Measurements from ENCODE around the gene C16orf54.
"Not testable (repeated sequence)": the region's sequence is repeated elsewhere in the genome, so short reads cannot be mapped to it uniquely, and the experiment has no call there.

The C16orf54 gene

DNA sequence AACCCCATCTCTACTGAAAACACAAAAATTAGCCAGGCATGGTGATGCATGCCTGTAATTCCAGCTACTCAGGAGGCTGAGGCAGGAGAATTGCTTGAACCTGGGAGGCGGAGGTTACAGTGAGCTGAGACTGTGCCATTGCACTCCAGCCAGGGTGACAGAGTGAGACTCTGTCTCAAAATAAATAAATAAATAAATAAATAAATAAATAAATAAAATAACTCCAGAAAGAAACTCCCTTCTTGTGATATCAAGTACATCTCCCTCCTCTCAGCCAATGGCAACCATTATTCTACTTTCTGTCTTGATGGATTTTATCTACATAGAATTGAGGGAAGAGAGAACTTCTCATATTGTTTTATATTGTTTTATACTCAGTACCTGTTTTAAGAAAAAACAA is 38.6 kb downstream of the C16orf54 start:
- not testable (repeated sequence) for DNase-seq

DNA sequence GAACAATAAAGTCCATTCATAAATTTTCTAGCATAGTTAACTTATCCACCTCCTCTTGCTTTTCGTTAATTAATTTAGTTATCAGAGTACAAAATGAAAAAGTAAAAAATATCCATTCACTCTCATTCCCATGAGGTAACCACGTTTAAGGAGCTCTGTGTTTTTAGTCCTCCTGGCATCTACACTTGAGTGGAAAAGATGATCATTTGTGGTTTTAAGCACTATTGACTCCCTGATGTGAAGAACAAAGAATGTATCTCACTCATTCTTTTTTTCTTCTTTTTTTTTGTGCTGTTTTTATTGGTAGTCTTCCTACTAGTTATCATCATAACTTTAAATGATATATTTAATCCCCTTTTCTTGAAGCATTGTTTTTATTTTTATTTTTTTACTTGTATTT is 40.8 kb downstream of the C16orf54 start:
- DNase-seq = no peak

DNA sequence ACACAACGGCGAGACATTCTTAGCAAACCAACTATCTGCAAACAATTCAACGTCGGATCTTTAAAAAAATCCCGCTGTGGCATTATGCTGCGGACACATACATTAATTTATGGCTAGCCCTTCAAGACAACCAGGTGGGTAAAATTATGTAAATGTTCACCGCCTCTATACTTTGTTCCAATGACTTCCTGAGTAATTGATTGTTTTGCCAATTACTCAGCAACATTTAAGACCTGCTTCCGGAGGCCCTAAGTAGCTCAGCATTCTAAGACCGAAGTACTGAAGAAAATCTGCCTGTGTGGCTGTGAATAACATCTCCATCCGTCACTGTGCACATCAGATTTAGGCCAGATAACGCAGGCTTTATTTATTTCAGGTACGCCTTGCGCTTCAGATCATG is 43.5 kb downstream of the C16orf54 start:
- DNase-seq = no peak

DNA sequence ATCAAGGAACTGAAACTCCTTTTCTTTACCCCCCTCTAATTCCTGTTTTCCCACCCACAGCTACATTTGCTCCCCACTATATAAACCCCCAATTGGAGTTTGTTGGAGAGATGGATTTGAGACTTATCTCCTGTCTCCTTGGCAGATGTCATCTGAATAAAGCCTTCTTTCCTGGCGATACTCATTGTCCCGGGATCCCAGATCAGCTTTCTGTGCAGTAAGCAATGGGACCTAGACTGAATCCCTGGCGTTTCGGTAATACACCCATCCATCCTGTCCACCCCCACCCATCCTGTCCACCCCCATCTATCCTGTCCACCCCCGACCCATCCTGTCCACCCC is 44.6 kb downstream of the C16orf54 start:
- DNase-seq = no peak

GRCh38 chr16:29700253-29700987 is 45.4 kb downstream of the C16orf54 start:
- DNase-seq = peak; percentile 8 to 37

DNA sequence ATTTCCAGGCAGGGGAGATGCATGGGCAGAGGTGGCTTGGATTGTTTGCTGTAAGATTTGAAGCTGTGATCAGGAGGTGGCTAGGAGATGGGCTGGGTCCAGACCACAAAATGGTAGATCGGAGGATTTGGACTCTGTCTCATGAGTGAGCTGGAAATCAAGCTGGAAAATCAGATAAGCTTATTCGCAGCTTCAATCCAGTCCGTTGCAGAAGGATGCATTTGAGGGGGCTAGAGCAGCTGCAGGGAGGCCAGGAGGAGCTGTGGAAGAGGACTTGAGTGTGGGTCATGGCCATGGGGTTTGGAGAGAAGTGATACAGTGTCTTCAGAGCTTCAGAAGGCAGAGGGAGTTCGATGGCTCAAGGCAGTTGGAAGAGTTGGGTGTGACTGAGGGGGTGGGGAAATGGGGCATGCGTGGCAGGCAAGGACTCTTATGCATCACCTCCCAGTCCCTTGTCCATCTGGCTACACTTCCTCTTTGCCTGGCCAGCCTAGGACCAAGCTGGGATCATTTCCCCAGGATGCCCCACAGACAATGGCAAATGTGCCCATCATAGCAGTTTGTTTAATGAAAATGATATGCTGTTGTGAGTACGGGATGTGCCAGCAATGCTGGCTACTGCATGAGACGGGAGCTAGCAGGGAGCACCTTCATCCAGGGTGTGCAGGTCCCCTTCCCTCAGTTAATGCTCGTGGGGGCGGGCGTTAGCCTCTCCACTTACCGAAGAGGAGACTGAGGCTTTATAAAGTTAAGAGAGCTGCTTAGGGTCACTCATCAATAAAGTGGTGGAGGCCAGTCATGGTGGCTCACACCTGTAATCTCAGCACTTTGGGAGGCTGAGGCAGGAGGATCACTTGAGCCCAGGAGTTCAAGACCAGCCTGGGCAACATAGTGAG is 46.2 kb downstream of the C16orf54 start:
- DNase-seq = no peak

- DNase-seq = no peak
Observed at GRCh38 chr16:29698484-29699323, 47.1 kb downstream of the C16orf54 start.

DNA sequence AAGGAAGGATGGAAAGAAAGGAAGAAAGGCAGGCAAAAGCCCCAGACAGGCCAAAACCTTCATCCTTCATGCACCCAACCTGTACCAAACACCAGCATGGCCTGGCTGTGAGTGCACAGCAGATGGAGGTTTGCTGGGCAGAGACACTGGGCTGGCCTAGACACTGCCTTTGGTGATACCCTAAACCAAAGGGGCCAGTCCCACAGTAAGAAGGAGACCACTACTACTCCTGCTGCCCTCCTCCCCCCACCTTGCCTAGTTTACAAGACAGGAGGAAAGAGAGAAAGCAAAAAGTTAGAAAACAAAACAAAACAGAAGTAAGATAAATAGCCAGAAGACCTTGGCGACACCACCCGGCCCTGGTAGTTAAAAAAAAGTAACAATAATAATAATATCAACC is 47.7 kb downstream of the C16orf54 start:
- no peak for DNase-seq

GRCh38 chr16:29697391-29697790 is 48.4 kb downstream of the C16orf54 start:
- DNase-seq = no peak

- no peak for DNase-seq
Observed at GRCh38 chr16:29696881-29697331, 48.9 kb downstream of the C16orf54 start.

DNA sequence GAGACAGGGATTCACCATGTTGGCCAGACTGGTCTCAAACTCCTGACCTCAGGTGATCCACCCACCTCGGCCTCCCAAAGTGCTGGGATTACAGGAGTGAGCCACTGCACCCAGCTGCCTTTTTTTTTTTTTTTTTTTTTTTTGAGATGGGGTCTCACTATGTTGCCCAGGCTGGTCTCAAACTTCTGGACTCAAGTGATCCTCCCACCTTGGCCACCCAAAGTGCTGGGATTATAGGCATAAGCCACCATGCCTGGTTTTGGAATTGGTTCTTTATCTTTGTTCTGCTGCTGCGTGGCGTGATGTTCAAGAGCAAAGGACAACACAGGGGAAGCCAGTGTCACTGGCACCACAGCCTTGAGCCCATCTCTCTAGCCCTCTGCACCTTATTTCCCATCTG is 50.1 kb downstream of the C16orf54 start:
- not testable (repeated sequence) for DNase-seq

GRCh38 chr16:29694384-29695195 is 51.2 kb downstream of the C16orf54 start:
- DNase-seq = no peak

DNA sequence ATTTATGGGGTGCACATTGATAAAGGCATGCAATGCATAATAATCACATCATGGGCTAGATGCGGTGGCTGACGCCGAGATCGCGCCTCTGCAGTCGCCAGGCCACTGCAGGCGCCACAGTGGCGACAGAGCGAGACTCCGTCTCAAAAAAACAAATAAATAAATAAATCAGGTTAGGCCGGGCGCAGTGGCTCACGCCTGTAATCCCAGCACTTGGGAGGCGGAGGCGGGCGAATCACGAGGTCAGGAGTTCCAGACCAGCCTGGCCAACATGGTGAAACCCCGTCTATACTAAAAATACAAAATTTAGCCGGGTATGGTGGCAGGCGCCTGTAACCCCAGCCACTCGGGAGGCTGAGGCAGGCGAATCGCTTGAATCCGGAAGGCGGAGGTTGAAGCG is 53.2 kb downstream of the C16orf54 start:
- not testable (repeated sequence) for DNase-seq

All from NCI-H187 (cell line).